Keratinocyte (primary cell): ENCODE measurements around the gene MEGF11. TPM values are rescaled to one million over a fixed set of nuclear protein-coding genes. Genes with fewer than 3 reads are reported as not detected.

Experiments used
- DNase-seq: peaks from one replicate; pipeline ENCODE4 v3.0.0-alpha.2; 2011; ENCODE audit warnings: low read depth, missing footprints, low spot score
- FAIRE-seq: peaks from 2 replicates; lab custom pipeline; 2011; peaks lifted over from hg19 to GRCh38; lab: Jason Lieb, UNC
- H2AFZ ChIP-seq: 2 replicates; pipeline ENCODE4 v1.6.0; 2012; ENCODE audit warnings: low read length, control low read depth, inconsistent platforms; ENCODE audit not compliant: control insufficient read depth
- H3K27ac ChIP-seq: 2 replicates; pipeline ENCODE4 v1.5.1; 2011; ENCODE audit warnings: low read length; ENCODE audit not compliant: control insufficient read depth, insufficient read depth
- H3K27me3 ChIP-seq: 3 replicates; pipeline ENCODE4 v1.6.0; 2011; ENCODE audit warnings: low read length; ENCODE audit not compliant: control insufficient read depth, insufficient read depth; ENCODE audit errors: extremely low read depth
- H3K36me3 ChIP-seq, 2 experiments: 2 replicates in 1 of 2; 3 replicates in 1 of 2; pipeline ENCODE4 v1.5.1; 2011; ENCODE audit warnings: low read length in 2 of 2, mild to moderate bottlenecking in 1 of 2; ENCODE audit not compliant: control insufficient read depth in 2 of 2, insufficient read depth in 2 of 2; ENCODE audit errors: extremely low read depth in 1 of 2
- H3K4me1 ChIP-seq: 3 replicates; pipeline ENCODE4 v1.5.1; 2011; ENCODE audit warnings: low read length; ENCODE audit not compliant: control insufficient read depth, insufficient read depth; ENCODE audit errors: extremely low read depth
- H3K4me2 ChIP-seq: 3 replicates; pipeline ENCODE4 v1.6.0; 2011; ENCODE audit warnings: low read depth, low read length; ENCODE audit not compliant: control insufficient read depth, insufficient read depth; ENCODE audit errors: extremely low read depth
- H3K4me3 ChIP-seq, 3 experiments: fragments of 200-600 bp in 1 of 3; sonication (generic) in 1 of 3; 2 replicates in 2 of 3; 3 replicates in 1 of 3; pipeline ENCODE4 v1.5.1; 2011 to 2016; ENCODE audit warnings: low read length in 3 of 3, mild to moderate bottlenecking in 3 of 3, control low read depth in 2 of 3, inconsistent platforms in 1 of 3, low read depth in 1 of 3, mixed read lengths in 1 of 3, mixed run types in 1 of 3, moderate library complexity in 1 of 3; ENCODE audit not compliant: control insufficient read depth in 2 of 3, insufficient read depth in 2 of 3; ENCODE audit errors: extremely low read depth in 1 of 3
- H3K79me2 ChIP-seq: 2 replicates; pipeline ENCODE4 v1.6.0; 2012; ENCODE audit warnings: low read length; ENCODE audit not compliant: control insufficient read depth, insufficient read depth
- H3K9ac ChIP-seq: 3 replicates; pipeline ENCODE4 v1.6.0; 2011; ENCODE audit warnings: low read length; ENCODE audit not compliant: control insufficient read depth, insufficient read depth; ENCODE audit errors: extremely low read depth
- H3K9me1 ChIP-seq: 3 replicates; pipeline ENCODE4 v1.6.0; 2011; ENCODE audit warnings: low read length; ENCODE audit not compliant: control insufficient read depth, insufficient read depth; ENCODE audit errors: extremely low read depth
- H3K9me3 ChIP-seq: 2 replicates; pipeline ENCODE4 v1.5.1; 2012; ENCODE audit warnings: low read depth, low read length; ENCODE audit not compliant: control insufficient read depth
- H4K20me1 ChIP-seq: 3 replicates; pipeline ENCODE4 v1.6.0; 2011; ENCODE audit warnings: low read length; ENCODE audit not compliant: control insufficient read depth, insufficient read depth; ENCODE audit errors: extremely low read depth
- EZH2 ChIP-seq: IDR thresholded peaks from one replicate; pipeline ENCODE4 v1.6.1; 2012; ENCODE audit warnings: inconsistent platforms, mild to moderate bottlenecking, low read length, moderate library complexity
- dilution Hi-C: fragments of 300-500 bp; cut with MboI; formaldehyde crosslinking; loops from one replicate; pipeline ENCODE4 v1.7.0; 2020; ENCODE audit warnings: low sequenced_read_pairs; ENCODE audit not compliant: extremely low pct_ligation_motif_present
- polyA plus RNA-seq, 5 experiments: library from polyadenylated mRNA; depleted of rRNA in 3 of 5; stranded (reverse) in 3 of 5; stranded (forward) in 1 of 5; unstranded in 1 of 5; fragments of >200 nt; gene quantifications; 1 replicate in 1 of 5; 2 replicates in 3 of 5; 3 replicates in 1 of 5; pipeline versions ENCODE4 v1.2.1 to v1.2.3, GENCODE V29; 2011 to 2012; ENCODE audit warnings: missing spikeins in 2 of 5, low read depth in 1 of 5, low replicate concordance in 1 of 5
- TF ChIP-seq, protein P1 (sequence below), 3 experiments: IDR thresholded peaks in 1 of 3; conservative IDR thresholded peaks in 1 of 3; optimal IDR thresholded peaks in 1 of 3; 2 replicates in 2 of 3; 3 replicates in 1 of 3; pipeline versions ENCODE3 to v1.5.1; 2011; ENCODE audit warnings: low read length in 3 of 3, mild to moderate bottlenecking in 3 of 3, moderate library complexity in 2 of 3, control low read depth in 1 of 3, inconsistent platforms in 1 of 3; ENCODE audit not compliant: insufficient read depth in 2 of 3; ENCODE audit errors: extremely low read depth in 1 of 3

Gene MEGF11
- polyA plus RNA-seq, 1 donor (not counting 4 experiments of a cell fraction or from before 2014, with no cell fraction given), result not detected

DNA sequence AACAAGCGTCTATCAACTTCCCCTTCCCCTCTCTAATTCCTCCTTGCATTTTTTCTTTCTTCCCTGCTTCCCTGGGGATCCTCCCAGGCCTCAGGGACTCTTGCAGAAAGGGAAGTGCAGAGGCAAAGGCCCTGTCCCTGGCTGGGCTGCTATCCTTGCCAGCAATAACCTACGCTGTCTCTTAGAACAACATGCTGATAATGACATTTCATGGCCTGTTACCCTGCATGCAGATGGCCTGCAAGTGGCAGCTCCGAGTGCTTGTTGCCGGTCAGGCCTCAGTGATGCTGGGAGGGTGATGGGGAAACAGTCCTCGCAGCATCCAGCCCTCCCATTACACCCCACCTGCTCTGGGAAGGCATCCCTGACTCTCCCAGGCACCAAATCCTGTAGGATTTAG is 216.7 kb downstream of the MEGF11 start:
- dilution Hi-C loops, result no loop called here
- H3K9ac ChIP-seq, result no peak overlapping the region
- no peaks in the 10 kb centered on the region for H3K27me3 ChIP-seq
- TF ChIP-seq, protein P1, sequence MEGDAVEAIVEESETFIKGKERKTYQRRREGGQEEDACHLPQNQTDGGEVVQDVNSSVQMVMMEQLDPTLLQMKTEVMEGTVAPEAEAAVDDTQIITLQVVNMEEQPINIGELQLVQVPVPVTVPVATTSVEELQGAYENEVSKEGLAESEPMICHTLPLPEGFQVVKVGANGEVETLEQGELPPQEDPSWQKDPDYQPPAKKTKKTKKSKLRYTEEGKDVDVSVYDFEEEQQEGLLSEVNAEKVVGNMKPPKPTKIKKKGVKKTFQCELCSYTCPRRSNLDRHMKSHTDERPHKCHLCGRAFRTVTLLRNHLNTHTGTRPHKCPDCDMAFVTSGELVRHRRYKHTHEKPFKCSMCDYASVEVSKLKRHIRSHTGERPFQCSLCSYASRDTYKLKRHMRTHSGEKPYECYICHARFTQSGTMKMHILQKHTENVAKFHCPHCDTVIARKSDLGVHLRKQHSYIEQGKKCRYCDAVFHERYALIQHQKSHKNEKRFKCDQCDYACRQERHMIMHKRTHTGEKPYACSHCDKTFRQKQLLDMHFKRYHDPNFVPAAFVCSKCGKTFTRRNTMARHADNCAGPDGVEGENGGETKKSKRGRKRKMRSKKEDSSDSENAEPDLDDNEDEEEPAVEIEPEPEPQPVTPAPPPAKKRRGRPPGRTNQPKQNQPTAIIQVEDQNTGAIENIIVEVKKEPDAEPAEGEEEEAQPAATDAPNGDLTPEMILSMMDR (optimal IDR thresholded peaks at IDR 0.05 in 1 of 3, IDR thresholded peaks at IDR 0.05 in 1 of 3, conservative IDR thresholded peaks at IDR 0.05 in 1 of 3; ENCODE audit: extremely low read depth in 1 of 3, insufficient read depth in 2 of 3, low read length in 3 of 3), result no peak
- TF ChIP-seq EZH2, result no peak
- H3K4me3 ChIP-seq, result no peak overlapping the region
- no peak for DNase-seq
- H4K20me1 ChIP-seq, result no peaks in the 10 kb centered on the region
- no peaks in the 10 kb centered on the region for H3K79me2 ChIP-seq
- no peak overlapping the region for H2AFZ ChIP-seq
- no peak for FAIRE-seq
- H3K27ac ChIP-seq, result no peak overlapping the region
- no peaks in the 10 kb centered on the region for H3K36me3 ChIP-seq
- H3K9me1 ChIP-seq, result no peaks in the 10 kb centered on the region
- no peaks in the 10 kb centered on the region for H3K9me3 ChIP-seq
- peaks cover 15% of the 10 kb centered on the region for H3K4me1 ChIP-seq
- H3K4me2 ChIP-seq, result no peak overlapping the region

DNA sequence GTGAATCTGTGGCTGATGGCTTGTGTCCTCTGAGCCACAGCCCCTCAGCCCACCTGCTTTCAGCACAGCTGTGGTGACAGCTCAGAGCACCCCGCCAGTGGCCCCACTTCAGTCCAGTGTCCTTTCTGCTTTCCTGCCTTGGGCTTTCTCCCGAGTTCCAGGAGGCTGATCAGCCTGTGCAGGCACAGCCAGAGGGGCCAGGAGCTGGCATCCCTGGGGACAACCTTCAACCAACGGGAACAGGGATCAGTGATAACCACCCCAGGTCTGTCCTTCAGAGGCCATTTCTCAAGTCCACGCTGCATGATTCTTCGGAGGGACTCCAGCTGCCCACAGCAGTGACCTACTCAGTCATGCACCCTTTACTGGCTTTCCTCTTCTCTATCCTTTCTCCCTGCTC is 217.6 kb downstream of the MEGF11 start:
- FAIRE-seq, result no peak
- Histone ChIP-seq H2AFZ (no peak overlapping the region), H3K36me3 (no peaks in the 10 kb centered on the region), H3K4me2 (no peak overlapping the region), H3K27me3 (no peaks in the 10 kb centered on the region), H4K20me1 (no peaks in the 10 kb centered on the region), H3K9me1 (no peaks in the 10 kb centered on the region), H3K9me3 (no peaks in the 10 kb centered on the region), H3K4me1 (peaks cover 15% of the 10 kb centered on the region), H3K27ac (no peak overlapping the region), H3K79me2 (no peaks in the 10 kb centered on the region), H3K4me3 (no peak overlapping the region), H3K9ac (no peak overlapping the region)
- DNase-seq, result no peak
- dilution Hi-C loops, result no loop called here
- TF ChIP-seq EZH2, result no peak
- TF ChIP-seq, protein P1 (optimal IDR thresholded peaks at IDR 0.05 in 1 of 3, IDR thresholded peaks at IDR 0.05 in 1 of 3, conservative IDR thresholded peaks at IDR 0.05 in 1 of 3; ENCODE audit: extremely low read depth in 1 of 3, insufficient read depth in 2 of 3, low read length in 3 of 3), result no peak
